Measurements from ENCODE around the gene NAPSA. TPM values are rescaled to one million over a fixed set of nuclear protein-coding genes. Genes with fewer than 3 reads are reported as not detected.

The NAPSA gene
- total and polyA plus RNA-seq, 9 of the 15 experiments (the other 6 are each of a cell fraction or from before 2014, with no cell fraction given): 0.25 to 1.9 (median 0.69) TPM

DNA sequence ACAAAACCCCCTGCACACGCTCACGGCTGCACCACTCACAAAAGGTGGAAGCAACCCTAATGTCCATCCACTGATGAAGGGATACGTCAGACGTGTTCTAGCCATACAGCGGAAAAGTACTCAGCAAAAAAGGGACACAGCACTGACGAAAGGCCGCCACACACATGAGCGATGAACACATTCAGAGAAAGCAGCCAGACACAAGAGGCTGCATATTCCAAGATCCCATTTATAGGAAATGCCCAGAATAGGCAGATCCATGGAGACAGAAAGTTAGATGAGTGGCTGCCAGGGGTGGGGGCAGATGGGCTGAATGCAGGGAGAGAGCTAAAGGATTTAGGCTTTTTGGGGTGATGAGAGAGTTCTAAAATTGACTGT lies 22.4 kb upstream of the NAPSA start (continued):
- TF ChIP-seq, protein P1, sequence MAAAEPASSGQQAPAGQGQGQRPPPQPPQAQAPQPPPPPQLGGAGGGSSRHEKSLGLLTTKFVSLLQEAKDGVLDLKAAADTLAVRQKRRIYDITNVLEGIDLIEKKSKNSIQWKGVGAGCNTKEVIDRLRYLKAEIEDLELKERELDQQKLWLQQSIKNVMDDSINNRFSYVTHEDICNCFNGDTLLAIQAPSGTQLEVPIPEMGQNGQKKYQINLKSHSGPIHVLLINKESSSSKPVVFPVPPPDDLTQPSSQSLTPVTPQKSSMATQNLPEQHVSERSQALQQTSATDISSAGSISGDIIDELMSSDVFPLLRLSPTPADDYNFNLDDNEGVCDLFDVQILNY (CRISPR knock-in tag; IDR thresholded peaks at IDR 0.05): no peak
- 0 out of 2 replicates have a peak, but pooled peaks have one; percentile 18 for TF ChIP-seq POLR2A (conservative IDR thresholded peaks at IDR 0.05)
- no peak for TF ChIP-seq TEAD4 (IDR thresholded peaks at IDR 0.05; ENCODE audit: low read length)
- no peak for TF ChIP-seq TEAD4 (CRISPR knock-in tag; IDR thresholded peaks at IDR 0.05; ENCODE audit: borderline replicate concordance)

DNA sequence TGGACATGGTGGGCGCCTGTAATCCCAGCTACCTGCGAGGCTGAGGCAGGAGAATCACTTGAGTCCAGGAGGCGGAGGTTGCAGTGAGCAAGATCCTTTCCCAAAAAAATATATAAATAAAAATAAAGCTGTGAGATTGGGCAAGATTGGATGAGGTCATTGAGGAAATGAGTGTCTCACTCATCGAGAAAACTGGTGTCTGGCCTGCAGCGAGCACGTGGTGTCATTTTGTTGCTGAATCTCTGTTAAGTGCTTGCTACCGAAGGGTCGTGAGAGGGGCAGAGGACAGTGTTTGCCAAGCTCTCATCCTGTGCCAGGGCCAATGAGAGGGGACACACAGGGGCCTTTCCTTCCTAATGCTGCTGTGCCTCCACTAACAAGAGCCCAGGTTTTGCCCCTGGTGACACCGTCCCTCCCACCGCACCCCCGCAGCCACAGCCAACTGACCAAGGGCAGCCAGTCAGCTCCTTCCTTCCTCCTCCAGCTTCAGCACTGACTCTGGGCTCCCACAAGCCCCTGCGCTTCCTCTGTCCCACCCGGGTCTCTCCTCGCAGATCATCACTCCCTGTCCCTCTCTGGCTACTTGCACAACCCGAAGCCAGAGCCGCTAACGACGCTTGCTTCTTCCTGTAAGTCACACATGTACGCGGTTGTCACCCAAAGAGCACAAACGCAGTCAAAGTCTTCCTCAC lies 21.9 kb upstream of the NAPSA start:
- intact Hi-C loops (cut with micrococcal nuclease): no loop called here
- H2AFZ ChIP-seq (ENCODE audit: low read depth, low read length): no peak overlapping the region
- FAIRE-seq: no peak
- ATAC-seq: no peak
- DNase-seq (ENCODE audit: extremely low read depth in 1 of 4, low spot score in 3 of 4): no peak
- 92% methylated on average over 21 of the region's 21 CpGs for WGBS (ENCODE audit: insufficient coverage, low coverage, missing lambda C conversion rate)
- H3K9me3 ChIP-seq (replicated peaks; ENCODE audit: control insufficient read depth, insufficient read depth, low read depth, low read length): no peaks in the 10 kb centered on the region
- H3K27me3 ChIP-seq (ENCODE audit: control insufficient read depth in 2 of 2, insufficient read depth in 2 of 2, low read length in 2 of 2): no peaks in the 10 kb centered on the region
- peaks cover 54% of the 10 kb centered on the region for H3K36me3 ChIP-seq (ENCODE audit: control insufficient read depth, insufficient read depth, low read length)
- peaks cover 11 to 44% of the 10 kb centered on the region in 2 experiments for H3K4me1 ChIP-seq (replicated peaks in 1 of 2; ENCODE audit: control insufficient read depth in 2 of 2, insufficient read depth in 2 of 2, low read length in 2 of 2)
- no peak overlapping the region for H3K27ac ChIP-seq (ENCODE audit: extremely low read depth, low read depth, low read length)
- 0 out of 2 replicates have a peak, but pooled peaks cover 3% of the 10 kb centered on the region for H4K20me1 ChIP-seq (replicated peaks; ENCODE audit: control insufficient read depth, insufficient read depth, low read length)
- H3K4me3 ChIP-seq: no peak overlapping the region
- peak overlapping the region in 1 of 2 experiments; percentile 77; a peak in 2 of 4 replicates for H3K9ac ChIP-seq (ENCODE audit: insufficient read depth in 1 of 2, low read depth in 2 of 2, low read length in 2 of 2)
- H3K79me2 ChIP-seq (ENCODE audit: control insufficient read depth, insufficient read depth, low read length): peaks cover 68% of the 10 kb centered on the region
- in situ Hi-C loops (cut with MboI): no loop called here
- BruUV-seq (replicated peaks): no TSS peak
- ChIA-PET CTCF (ENCODE audit: low intra/inter-chr PET ratio) (no interaction called here), POLR2A (interaction anchor here (1.6 kb wide), 1 partner anchor 11 kb away, joined by 8 read pairs; the partner anchor contains the start of gene NR1H2)
- H3K4me2 ChIP-seq (ENCODE audit: insufficient read depth, low read length): no peak overlapping the region
- H3K9me1 ChIP-seq (ENCODE audit: control insufficient read depth, insufficient read depth, low read length): no peaks in the 10 kb centered on the region
- no peak for TF ChIP-seq HOXB6 (CRISPR knock-in tag; IDR thresholded peaks at IDR 0.05; ENCODE audit: borderline replicate concordance)
- no peak for TF ChIP-seq KLF6 (CRISPR knock-in tag; IDR thresholded peaks at IDR 0.05; ENCODE audit: borderline replicate concordance)
- TF ChIP-seq NFXL1 (CRISPR knock-in tag; IDR thresholded peaks at IDR 0.05): no peak
- no peak for TF ChIP-seq PCBP2 (IDR thresholded peaks at IDR 0.05; ENCODE audit: low read depth, low read length, poor library complexity, severe bottlenecking)
- no peak for TF ChIP-seq CREM (IDR thresholded peaks at IDR 0.05; ENCODE audit: low read depth)
- no peak for TF ChIP-seq YY1 (IDR thresholded peaks at IDR 0.05; ENCODE audit: borderline replicate concordance in 1 of 3, control insufficient read depth in 1 of 3, extremely low read depth in 1 of 3, insufficient read depth in 3 of 3, insufficient read length in 1 of 3, insufficient replicate concordance in 2 of 3, low read depth in 1 of 3, low read length in 2 of 3)
- no peak for TF ChIP-seq FOXK2 (conservative IDR thresholded peaks at IDR 0.05 in 1 of 2, IDR thresholded peaks at IDR 0.05 in 1 of 2; ENCODE audit: low read depth in 2 of 2)
- TF ChIP-seq CEBPB (tag; IDR thresholded peaks at IDR 0.05): no peak
- TF ChIP-seq, protein P2, sequence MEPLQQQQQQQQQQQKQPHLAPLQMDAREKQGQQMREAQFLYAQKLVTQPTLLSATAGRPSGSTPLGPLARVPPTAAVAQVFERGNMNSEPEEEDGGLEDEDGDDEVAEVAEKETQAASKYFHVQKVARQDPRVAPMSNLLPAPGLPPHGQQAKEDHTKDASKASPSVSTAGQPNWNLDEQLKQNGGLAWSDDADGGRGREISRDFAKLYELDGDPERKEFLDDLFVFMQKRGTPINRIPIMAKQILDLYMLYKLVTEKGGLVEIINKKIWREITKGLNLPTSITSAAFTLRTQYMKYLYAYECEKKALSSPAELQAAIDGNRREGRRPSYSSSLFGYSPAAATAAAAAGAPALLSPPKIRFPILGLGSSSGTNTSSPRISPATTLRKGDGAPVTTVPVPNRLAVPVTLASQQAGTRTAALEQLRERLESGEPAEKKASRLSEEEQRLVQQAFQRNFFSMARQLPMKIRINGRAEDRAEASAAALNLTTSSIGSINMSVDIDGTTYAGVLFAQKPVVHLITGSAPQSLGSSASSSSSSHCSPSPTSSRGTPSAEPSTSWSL (CRISPR knock-in tag; IDR thresholded peaks at IDR 0.05; ENCODE audit: borderline replicate concordance): no peak
- TF ChIP-seq, protein P3, sequence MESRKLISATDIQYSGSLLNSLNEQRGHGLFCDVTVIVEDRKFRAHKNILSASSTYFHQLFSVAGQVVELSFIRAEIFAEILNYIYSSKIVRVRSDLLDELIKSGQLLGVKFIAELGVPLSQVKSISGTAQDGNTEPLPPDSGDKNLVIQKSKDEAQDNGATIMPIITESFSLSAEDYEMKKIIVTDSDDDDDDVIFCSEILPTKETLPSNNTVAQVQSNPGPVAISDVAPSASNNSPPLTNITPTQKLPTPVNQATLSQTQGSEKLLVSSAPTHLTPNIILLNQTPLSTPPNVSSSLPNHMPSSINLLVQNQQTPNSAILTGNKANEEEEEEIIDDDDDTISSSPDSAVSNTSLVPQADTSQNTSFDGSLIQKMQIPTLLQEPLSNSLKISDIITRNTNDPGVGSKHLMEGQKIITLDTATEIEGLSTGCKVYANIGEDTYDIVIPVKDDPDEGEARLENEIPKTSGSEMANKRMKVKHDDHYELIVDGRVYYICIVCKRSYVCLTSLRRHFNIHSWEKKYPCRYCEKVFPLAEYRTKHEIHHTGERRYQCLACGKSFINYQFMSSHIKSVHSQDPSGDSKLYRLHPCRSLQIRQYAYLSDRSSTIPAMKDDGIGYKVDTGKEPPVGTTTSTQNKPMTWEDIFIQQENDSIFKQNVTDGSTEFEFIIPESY (CRISPR knock-in tag; IDR thresholded peaks at IDR 0.05): peak; percentile 72; the same call in 1 of the 2 replicates
- 0 out of 2 replicates have a peak, but pooled peaks have one; percentile 11 for TF ChIP-seq POLR2G (IDR thresholded peaks at IDR 0.05; ENCODE audit: low read depth, low read length)
- no peak for TF ChIP-seq CBFB (CRISPR knock-in tag; IDR thresholded peaks at IDR 0.05)

All from K562 (cell line).